Astrocyte (in vitro differentiated cells and primary cell): Measurements from ENCODE around the gene AVP. TPM values are rescaled to one million over a fixed set of nuclear protein-coding genes. Genes with fewer than 3 reads are reported as not detected.

Experiments
- DNase-seq: peaks from one replicate; pipeline ENCODE4 v3.0.0-alpha.2; 2010; ENCODE audit warnings: low read depth
- FAIRE-seq: peaks from 2 replicates; lab custom pipeline; 2011; peaks lifted over from hg19 to GRCh38; lab: Jason Lieb, UNC
- H2AFZ ChIP-seq: 2 replicates; pipeline ENCODE4 v1.6.0; 2012; ENCODE audit warnings: low read depth, low read length, inconsistent platforms
- H3K27ac ChIP-seq: 2 replicates; pipeline ENCODE4 v1.5.1; 2011; ENCODE audit warnings: low read depth, low read length, inconsistent platforms
- H3K27me3 ChIP-seq: 2 replicates; pipeline ENCODE4 v1.6.0; 2011; ENCODE audit warnings: low read length, inconsistent platforms; ENCODE audit not compliant: insufficient read depth
- H3K36me3 ChIP-seq: 2 replicates; pipeline ENCODE4 v1.5.1; 2011; ENCODE audit warnings: low read length, inconsistent platforms; ENCODE audit not compliant: insufficient read depth
- H3K4me1 ChIP-seq: 2 replicates; pipeline ENCODE4 v1.5.1; 2011; ENCODE audit warnings: low read length, inconsistent platforms; ENCODE audit not compliant: insufficient read depth
- H3K4me2 ChIP-seq: 2 replicates; pipeline ENCODE4 v1.6.0; 2012; ENCODE audit warnings: low read length, inconsistent platforms
- H3K4me3 ChIP-seq: 2 replicates; pipeline ENCODE4 v1.5.1; 2011; ENCODE audit warnings: low read depth, mild to moderate bottlenecking, low read length, inconsistent platforms; ENCODE audit not compliant: insufficient read depth
- H3K79me2 ChIP-seq: 2 replicates; pipeline ENCODE4 v1.6.0; 2012; ENCODE audit warnings: mild to moderate bottlenecking, low read length, inconsistent platforms; ENCODE audit not compliant: insufficient read depth
- H3K9ac ChIP-seq: 2 replicates; pipeline ENCODE4 v1.6.0; 2012; ENCODE audit warnings: mild to moderate bottlenecking, low read length, inconsistent platforms
- H3K9me3 ChIP-seq: 2 replicates; pipeline ENCODE4 v1.5.1; 2012; ENCODE audit warnings: low read depth, mild to moderate bottlenecking, low read length, inconsistent platforms; ENCODE audit not compliant: insufficient read depth
- H4K20me1 ChIP-seq: 2 replicates; pipeline ENCODE4 v1.6.0; 2012; ENCODE audit warnings: low read length, inconsistent platforms; ENCODE audit not compliant: insufficient read depth
- H3K27ac Mint-ChIP-seq: one replicate; pipeline ENCODE4 v1.8.0; 2021; ENCODE audit warnings: mild to moderate bottlenecking, mixed read lengths; ENCODE audit not compliant: unreplicated experiment
- H3K27me3 Mint-ChIP-seq: one replicate; pipeline ENCODE4 v1.8.0; 2021; ENCODE audit warnings: low read depth, mixed read lengths; ENCODE audit not compliant: unreplicated experiment
- H3K36me3 Mint-ChIP-seq: one replicate; pipeline ENCODE4 v1.8.0; 2021; ENCODE audit warnings: low read depth, mixed read lengths; ENCODE audit not compliant: unreplicated experiment
- H3K4me1 Mint-ChIP-seq: one replicate; pipeline ENCODE4 v1.8.0; 2021; ENCODE audit warnings: low read depth, mixed read lengths; ENCODE audit not compliant: unreplicated experiment
- H3K4me3 Mint-ChIP-seq: one replicate; pipeline ENCODE4 v1.8.0; 2021; ENCODE audit warnings: mild to moderate bottlenecking, moderate library complexity, mixed read lengths; ENCODE audit not compliant: unreplicated experiment
- H3K9me3 Mint-ChIP-seq: one replicate; pipeline ENCODE4 v1.8.0; 2021; ENCODE audit warnings: mild to moderate bottlenecking, mixed read lengths; ENCODE audit not compliant: unreplicated experiment
- EZH2 ChIP-seq: IDR thresholded peaks from 2 replicates; pipeline ENCODE4 v1.6.1; 2012; ENCODE audit warnings: mild to moderate bottlenecking, low read length, inconsistent platforms; ENCODE audit not compliant: insufficient read depth
- total RNA-seq: library from RNA; stranded (reverse); gene quantifications from 2 replicates; pipeline ENCODE4 v1.2.1, GENCODE V29; 2021
- TF ChIP-seq, protein P1 (sequence below): IDR thresholded peaks from 2 replicates; pipeline ENCODE4 v1.5.1; 2011; ENCODE audit warnings: low read depth, mild to moderate bottlenecking, inconsistent platforms, low read length, moderate library complexity; ENCODE audit not compliant: insufficient read depth

AVP gene
- total RNA-seq, 1 donor from 2014 or later, result not detected

DNA sequence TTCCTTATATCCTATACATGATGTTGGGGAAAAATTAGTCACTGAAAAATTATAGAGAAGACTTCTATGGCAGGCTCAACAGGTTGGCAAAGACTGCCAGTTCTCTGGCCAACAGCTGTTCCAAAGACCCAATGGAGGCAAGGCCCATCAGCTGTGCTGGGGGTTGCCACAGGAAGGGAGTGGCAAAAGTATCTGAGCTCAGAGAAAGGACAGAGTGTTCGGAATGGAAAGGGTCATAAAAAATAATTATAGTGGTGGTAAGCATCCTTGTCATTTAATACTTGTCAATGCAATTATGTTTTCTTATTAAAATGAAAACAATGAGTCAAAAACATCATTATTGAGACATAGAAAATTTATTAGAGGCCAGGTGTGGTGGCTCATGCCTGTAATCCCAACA, 39.0 kb upstream of the AVP start:
- no peak for TF ChIP-seq EZH2
- TF ChIP-seq, protein P1, sequence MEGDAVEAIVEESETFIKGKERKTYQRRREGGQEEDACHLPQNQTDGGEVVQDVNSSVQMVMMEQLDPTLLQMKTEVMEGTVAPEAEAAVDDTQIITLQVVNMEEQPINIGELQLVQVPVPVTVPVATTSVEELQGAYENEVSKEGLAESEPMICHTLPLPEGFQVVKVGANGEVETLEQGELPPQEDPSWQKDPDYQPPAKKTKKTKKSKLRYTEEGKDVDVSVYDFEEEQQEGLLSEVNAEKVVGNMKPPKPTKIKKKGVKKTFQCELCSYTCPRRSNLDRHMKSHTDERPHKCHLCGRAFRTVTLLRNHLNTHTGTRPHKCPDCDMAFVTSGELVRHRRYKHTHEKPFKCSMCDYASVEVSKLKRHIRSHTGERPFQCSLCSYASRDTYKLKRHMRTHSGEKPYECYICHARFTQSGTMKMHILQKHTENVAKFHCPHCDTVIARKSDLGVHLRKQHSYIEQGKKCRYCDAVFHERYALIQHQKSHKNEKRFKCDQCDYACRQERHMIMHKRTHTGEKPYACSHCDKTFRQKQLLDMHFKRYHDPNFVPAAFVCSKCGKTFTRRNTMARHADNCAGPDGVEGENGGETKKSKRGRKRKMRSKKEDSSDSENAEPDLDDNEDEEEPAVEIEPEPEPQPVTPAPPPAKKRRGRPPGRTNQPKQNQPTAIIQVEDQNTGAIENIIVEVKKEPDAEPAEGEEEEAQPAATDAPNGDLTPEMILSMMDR, result no peak
- Mint-ChIP-seq H3K36me3 (peaks cover 48% of the 10 kb centered on the region), H3K4me1 (no peaks in the 10 kb centered on the region), H3K9me3 (peaks cover 20% of the 10 kb centered on the region), H3K27ac (no peak overlapping the region), H3K27me3 (no peaks in the 10 kb centered on the region), H3K4me3 (no peak overlapping the region)
- DNase-seq (no peak), FAIRE-seq (no peak)
- Histone ChIP-seq H3K4me1 (no peaks in the 10 kb centered on the region), H3K9ac (no peak overlapping the region), H3K4me2 (no peak overlapping the region), H3K27me3 (no peaks in the 10 kb centered on the region), H3K79me2 (no peaks in the 10 kb centered on the region), H3K4me3 (no peak overlapping the region), H4K20me1 (peaks cover 7% of the 10 kb centered on the region), H2AFZ (no peak overlapping the region), H3K9me3 (no peaks in the 10 kb centered on the region), H3K36me3 (peaks cover 3% of the 10 kb centered on the region), H3K27ac (no peak overlapping the region)

- no peak overlapping the region for H3K4me3 Mint-ChIP-seq
- H3K4me1 Mint-ChIP-seq, result no peaks in the 10 kb centered on the region
- no peak overlapping the region for H3K4me3 ChIP-seq
- H3K9me3 Mint-ChIP-seq, result peaks cover 20% of the 10 kb centered on the region
- no peak overlapping the region for H3K4me2 ChIP-seq
- DNase-seq (no peak), FAIRE-seq (no peak)
- no peak overlapping the region for H3K9ac ChIP-seq
- H3K4me1 ChIP-seq, result no peaks in the 10 kb centered on the region
- H3K36me3 Mint-ChIP-seq, result peaks cover 48% of the 10 kb centered on the region
- no peaks in the 10 kb centered on the region for H3K9me3 ChIP-seq
- peaks cover 6% of the 10 kb centered on the region for H4K20me1 ChIP-seq
- H2AFZ ChIP-seq, result no peak overlapping the region
- no peaks in the 10 kb centered on the region for H3K79me2 ChIP-seq
- no peak overlapping the region for H3K27ac ChIP-seq
- no peak overlapping the region for H3K27ac Mint-ChIP-seq
- H3K36me3 ChIP-seq, result peaks cover 3% of the 10 kb centered on the region
- no peak for TF ChIP-seq EZH2
- TF ChIP-seq, protein P1, result no peak
- no peaks in the 10 kb centered on the region for H3K27me3 Mint-ChIP-seq
- H3K27me3 ChIP-seq, result no peaks in the 10 kb centered on the region
Measured at GRCh38 chr20:3121955-3122610, 37.6 kb upstream of the AVP start.

DNA sequence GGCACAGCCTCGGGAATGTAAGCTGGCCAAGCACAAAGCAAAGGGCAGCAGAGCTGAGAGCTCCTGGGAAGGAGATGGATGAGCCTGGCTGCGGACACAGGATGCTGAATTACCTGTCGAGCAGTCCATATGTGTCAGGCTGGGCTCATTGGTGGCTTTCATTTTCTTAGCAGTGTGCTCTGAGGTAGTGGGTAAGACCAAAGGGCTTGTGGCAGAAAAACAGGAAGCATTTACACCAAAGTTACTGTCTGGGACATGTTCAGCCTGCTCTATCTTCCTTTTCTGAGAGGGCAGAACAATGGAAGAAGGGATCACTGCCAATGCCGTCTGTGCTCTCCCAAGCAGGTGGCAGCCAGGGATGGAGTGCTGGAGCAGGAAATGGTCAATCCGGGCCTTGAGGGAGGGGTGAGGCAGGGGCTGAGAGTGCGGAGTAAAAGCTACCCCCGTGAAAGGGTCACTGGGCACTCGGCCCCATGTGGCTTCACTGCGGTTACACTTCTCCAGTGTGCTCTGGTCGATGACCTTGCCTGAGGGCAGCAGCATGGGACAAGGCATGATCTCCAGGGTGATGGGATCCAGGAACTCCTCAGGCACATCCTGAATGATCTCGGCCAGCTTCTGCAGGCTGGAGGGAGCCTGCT, 36.9 kb upstream of the AVP start:
- Histone ChIP-seq H3K36me3 (peaks cover 3% of the 10 kb centered on the region), H2AFZ (no peak overlapping the region), H4K20me1 (peaks cover 3% of the 10 kb centered on the region), H3K4me2 (no peak overlapping the region), H3K9ac (no peak overlapping the region), H3K27ac (no peak overlapping the region), H3K79me2 (no peaks in the 10 kb centered on the region), H3K27me3 (no peaks in the 10 kb centered on the region), H3K4me1 (no peaks in the 10 kb centered on the region), H3K4me3 (no peak overlapping the region), H3K9me3 (no peaks in the 10 kb centered on the region)
- FAIRE-seq (no peak), DNase-seq (no peak)
- peaks cover 20% of the 10 kb centered on the region for H3K9me3 Mint-ChIP-seq
- H3K4me1 Mint-ChIP-seq, result no peaks in the 10 kb centered on the region
- H3K36me3 Mint-ChIP-seq, result peaks cover 48% of the 10 kb centered on the region
- TF ChIP-seq, protein P1, result no peak
- no peak for TF ChIP-seq EZH2
- no peak overlapping the region for H3K4me3 Mint-ChIP-seq
- no peaks in the 10 kb centered on the region for H3K27me3 Mint-ChIP-seq
- no peak overlapping the region for H3K27ac Mint-ChIP-seq
